Measurements from ENCODE around the gene C10orf90.

C10orf90 gene

DNA sequence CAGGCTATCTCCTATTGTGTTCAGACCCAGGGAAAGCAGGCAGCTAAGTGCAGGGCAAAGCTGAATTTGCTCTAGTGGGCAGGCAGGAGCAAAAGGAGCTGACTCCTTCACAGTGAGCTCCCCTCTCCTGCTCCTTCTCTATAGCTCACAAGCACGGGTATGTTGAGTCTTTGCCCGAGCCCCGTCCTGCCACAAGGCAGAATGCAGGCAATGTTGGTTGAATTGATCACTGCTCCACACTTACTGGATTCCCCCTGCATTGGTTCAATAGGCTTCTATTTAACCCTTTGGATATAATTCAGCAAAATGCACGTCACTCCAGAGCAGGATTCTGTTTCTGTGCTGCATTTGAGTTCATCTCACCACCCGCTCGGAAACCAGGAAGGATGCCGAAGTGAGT lies 16.2 kb upstream of the C10orf90 start:
- Mint-ChIP-seq H3K4me1 (ENCODE audit: low read depth) (no peaks in the 10 kb centered on the region), H3K36me3 (ENCODE audit: low read depth) (no peaks in the 10 kb centered on the region), H3K27me3 (ENCODE audit: low read depth) (no peaks in the 10 kb centered on the region), H3K27ac (no peak overlapping the region), H3K4me3 (no peak overlapping the region), H3K9me3 (no peaks in the 10 kb centered on the region)

DNA sequence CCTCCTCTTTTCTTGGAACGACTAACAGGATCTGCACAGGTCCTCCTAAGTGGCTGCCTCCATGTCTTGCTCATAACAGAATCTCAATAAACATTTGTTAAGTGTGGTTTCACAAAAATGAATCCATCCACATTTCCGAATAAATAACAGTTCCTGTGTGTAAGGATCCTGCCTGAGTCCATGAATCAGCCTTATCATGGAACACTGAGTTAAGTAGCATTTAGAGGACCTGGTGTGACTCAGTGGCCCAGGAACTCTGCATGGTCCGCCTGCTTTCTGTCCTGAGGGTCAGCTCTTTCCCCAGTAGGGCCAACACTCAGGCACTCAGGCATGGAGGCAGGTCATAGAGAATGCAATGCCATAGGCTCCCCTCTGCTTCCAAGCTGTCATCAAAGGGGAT lies 15.8 kb upstream of the C10orf90 start:
- H3K36me3 Mint-ChIP-seq (ENCODE audit: low read depth): no peaks in the 10 kb centered on the region
- H3K9me3 Mint-ChIP-seq: no peaks in the 10 kb centered on the region
- H3K4me3 Mint-ChIP-seq: no peak overlapping the region
- H3K27ac Mint-ChIP-seq: no peak overlapping the region
- H3K4me1 Mint-ChIP-seq (ENCODE audit: low read depth): no peaks in the 10 kb centered on the region
- no peaks in the 10 kb centered on the region for H3K27me3 Mint-ChIP-seq (ENCODE audit: low read depth)

DNA sequence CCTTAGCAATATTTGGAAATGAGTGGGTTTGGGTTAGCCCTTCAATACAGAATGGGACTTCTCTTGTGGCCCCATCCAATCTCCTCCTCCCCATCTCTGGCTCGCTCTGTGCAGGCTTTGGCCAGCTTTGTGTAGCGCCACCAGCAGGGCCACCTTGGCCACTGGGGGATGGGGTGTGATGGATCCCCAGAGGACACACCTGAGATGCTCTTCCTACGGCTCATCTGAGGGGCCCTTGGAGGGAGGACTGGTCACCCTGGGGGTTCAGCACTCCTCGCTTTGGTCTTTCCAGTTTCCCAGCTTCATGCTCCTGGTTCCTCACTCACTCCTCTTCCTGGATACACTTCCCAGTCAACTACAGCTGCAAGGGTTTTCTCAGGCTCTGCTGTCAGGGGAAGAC lies 15.3 kb upstream of the C10orf90 start:
- no peaks in the 10 kb centered on the region for H3K27me3 Mint-ChIP-seq (ENCODE audit: low read depth)
- H3K4me1 Mint-ChIP-seq (ENCODE audit: low read depth): no peaks in the 10 kb centered on the region
- H3K27ac Mint-ChIP-seq: no peak overlapping the region
- no peaks in the 10 kb centered on the region for H3K36me3 Mint-ChIP-seq (ENCODE audit: low read depth)
- H3K9me3 Mint-ChIP-seq: no peaks in the 10 kb centered on the region
- no peak overlapping the region for H3K4me3 Mint-ChIP-seq

DNA sequence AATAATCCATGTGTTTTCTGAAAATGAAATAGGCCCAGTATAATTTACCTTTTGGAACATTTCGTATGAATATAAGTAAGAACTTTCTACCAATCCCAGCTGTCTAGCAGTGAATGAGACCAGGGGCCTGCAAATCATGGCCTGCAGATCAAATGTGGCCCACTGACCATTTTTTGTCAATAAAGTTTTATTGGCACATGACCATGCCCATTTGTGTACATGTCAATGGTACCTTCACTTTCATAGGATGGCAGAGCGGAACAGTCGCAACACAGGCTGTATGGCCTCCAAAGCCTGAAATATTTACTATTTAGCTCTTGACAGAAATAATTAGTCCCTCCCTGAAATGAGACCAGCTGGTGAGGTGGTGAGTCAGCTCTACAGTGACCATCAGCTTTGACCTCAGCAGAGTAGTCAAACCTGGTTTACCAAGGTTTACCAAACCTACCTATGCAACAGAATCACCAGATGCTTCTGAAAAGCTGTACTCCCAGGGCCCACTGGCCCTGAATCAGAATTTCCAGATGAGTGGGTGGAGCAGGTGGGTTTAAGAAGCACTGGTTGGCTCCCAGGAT lies 13.8 kb upstream of the C10orf90 start:
- Mint-ChIP-seq H3K4me1 (ENCODE audit: low read depth) (no peaks in the 10 kb centered on the region), H3K4me3 (no peak overlapping the region), H3K27ac (no peak overlapping the region), H3K36me3 (ENCODE audit: low read depth) (no peaks in the 10 kb centered on the region), H3K27me3 (ENCODE audit: low read depth) (no peaks in the 10 kb centered on the region), H3K9me3 (no peaks in the 10 kb centered on the region)

DNA sequence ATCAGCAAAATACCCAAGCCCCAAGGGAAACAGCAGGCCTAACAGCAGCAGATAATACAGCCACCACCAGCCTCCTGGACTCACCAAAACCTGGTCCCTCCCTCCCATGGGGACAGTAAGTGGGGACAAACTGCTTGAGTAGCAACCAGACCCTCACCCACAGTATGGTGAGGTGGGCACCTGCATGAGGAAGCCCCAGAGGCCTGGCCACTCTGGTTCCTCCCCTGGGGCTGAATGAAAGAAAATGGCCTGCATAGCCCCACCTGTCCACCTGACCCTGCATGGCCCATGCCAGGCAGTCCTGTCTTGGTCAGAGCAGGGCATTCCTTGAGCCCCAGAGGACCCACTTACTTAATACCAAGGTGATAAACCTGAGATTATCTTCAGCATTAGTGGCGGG lies 13.0 kb upstream of the C10orf90 start:
- H3K27me3 Mint-ChIP-seq (ENCODE audit: low read depth): no peaks in the 10 kb centered on the region
- H3K36me3 Mint-ChIP-seq (ENCODE audit: low read depth): no peaks in the 10 kb centered on the region
- no peak overlapping the region for H3K4me3 Mint-ChIP-seq
- no peaks in the 10 kb centered on the region for H3K4me1 Mint-ChIP-seq (ENCODE audit: low read depth)
- H3K9me3 Mint-ChIP-seq: no peaks in the 10 kb centered on the region
- H3K27ac Mint-ChIP-seq: no peak overlapping the region

DNA sequence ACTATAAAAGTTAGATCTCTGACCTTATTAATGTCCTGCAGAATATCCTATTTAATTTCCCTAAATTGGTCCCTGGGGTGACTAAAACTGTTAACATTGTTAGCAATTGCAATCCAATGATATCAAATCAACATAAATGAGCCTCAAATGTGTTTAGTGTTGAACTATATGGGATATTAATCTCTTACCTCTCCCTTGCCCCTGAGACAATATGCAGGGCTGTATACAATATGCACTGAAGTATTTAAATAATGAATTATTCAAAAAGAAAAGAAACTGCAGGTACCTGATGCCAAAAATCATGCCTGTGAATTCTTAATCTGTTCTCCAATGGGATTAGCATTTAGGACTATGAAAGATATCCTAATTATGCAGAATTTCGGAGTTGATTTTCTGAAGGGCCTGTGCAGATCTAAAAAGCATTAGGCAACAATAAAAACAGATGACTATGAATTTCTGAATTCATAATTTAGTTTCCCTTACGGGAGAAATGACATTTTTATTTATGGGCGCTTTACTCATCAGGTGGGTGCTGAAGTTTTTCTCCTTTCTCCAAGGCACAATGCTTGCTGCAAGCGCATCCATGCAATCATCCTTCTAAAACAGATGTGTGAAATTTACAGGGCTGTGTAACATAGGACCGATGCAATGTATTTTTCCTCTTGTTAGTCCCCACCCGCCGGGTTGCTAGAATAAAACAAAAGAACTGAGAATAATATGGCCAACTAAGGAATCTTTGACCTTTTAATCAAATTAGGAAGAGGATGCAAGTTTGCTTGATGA lies 5.4 kb upstream of the C10orf90 start:
- Mint-ChIP-seq H3K36me3 (ENCODE audit: low read depth) (no peaks in the 10 kb centered on the region), H3K27me3 (ENCODE audit: low read depth) (no peaks in the 10 kb centered on the region), H3K9me3 (peaks cover 8% of the 10 kb centered on the region), H3K4me1 (ENCODE audit: low read depth) (no peaks in the 10 kb centered on the region), H3K27ac (no peak overlapping the region), H3K4me3 (no peak overlapping the region)

DNA sequence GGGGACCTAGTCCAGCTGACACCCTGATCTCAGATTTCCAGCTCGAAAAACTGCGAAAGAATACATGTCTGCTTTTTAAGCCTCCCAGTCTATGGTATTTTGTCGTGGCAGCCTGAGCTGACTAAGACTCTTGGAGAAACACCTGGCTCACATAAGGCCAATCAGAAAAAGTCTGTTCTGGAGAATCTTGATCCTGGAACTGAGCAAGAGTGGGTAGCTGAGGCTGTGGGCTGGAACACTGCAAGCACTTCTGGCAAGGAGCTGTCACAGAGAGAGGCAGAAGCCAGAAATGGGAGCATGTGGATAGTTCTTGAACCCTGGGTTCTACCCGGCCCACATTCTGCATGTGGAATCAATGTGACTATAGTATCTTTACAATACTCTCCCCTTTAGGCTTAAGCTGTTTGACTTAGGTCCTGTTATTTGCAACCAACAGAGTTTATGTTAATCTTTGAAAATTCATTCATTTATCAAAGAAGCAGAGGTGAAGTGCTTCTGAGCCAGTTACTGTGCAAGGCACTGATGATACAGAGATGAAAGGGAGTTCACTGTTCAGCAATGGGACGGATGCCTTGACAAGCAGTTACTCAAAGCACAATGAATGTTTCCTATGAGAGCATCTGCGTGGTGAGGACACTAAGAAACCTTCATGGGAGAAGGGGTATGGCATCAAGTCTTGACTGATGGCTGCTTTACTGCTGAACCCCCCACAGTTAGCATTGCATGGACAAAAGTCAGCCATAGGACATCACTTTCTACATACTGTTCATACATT lies 4.4 kb upstream of the C10orf90 start:
- H3K27ac Mint-ChIP-seq: no peak overlapping the region
- no peaks in the 10 kb centered on the region for H3K4me1 Mint-ChIP-seq (ENCODE audit: low read depth)
- H3K4me3 Mint-ChIP-seq: no peak overlapping the region
- no peaks in the 10 kb centered on the region for H3K36me3 Mint-ChIP-seq (ENCODE audit: low read depth)
- peaks cover 8% of the 10 kb centered on the region for H3K9me3 Mint-ChIP-seq
- H3K27me3 Mint-ChIP-seq (ENCODE audit: low read depth): no peaks in the 10 kb centered on the region

DNA sequence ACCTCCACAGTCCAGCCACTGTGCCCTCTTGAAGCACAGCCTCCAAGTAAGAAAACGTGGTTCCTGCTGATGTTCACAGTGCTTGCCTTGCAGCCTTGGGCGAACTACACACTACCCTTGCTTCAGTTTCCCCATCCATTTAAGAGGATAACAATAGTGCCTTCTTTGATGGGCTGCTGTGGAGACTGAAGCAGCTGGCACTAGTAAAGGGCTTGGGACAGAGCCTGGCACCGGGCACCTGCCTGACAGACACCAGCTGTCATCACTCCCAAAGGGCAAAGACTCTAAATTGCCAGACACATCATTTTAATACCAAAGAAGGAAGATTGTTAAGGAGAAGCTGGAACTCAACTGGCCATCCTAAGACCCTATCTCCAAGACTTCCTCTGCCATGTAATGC lies 3.1 kb upstream of the C10orf90 start:
- Mint-ChIP-seq H3K4me1 (ENCODE audit: low read depth) (no peaks in the 10 kb centered on the region), H3K36me3 (ENCODE audit: low read depth) (no peaks in the 10 kb centered on the region), H3K4me3 (no peak overlapping the region), H3K27me3 (ENCODE audit: low read depth) (no peaks in the 10 kb centered on the region), H3K27ac (no peak overlapping the region), H3K9me3 (peaks cover 8% of the 10 kb centered on the region)

DNA sequence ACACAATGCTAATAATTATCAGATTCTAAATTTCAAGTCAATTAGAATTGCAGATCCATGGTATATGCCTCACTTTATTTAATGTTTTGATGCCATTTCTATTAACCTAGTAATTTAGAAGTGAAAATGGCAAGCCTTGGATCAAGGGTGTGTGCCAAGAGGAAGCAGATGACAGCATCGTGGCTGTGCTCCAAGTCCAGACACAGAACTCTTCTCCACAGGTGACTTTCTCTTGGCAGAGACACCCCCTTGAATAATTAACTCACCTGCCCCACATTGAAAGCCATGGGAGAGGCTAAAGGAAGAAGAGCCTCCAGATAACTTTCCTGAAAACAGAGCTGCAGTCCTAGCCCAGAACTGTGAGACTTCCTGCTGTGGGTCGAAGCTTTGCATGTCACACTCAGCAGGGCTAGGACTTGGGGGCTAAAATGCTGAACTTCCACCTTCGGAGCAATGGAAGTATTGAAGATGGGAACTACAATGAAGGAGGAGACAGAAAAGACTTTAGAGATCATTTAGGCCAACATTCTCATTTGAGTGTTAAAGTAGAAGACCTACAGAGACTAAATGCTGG lies 996 bp upstream of the C10orf90 start:
- Mint-ChIP-seq H3K36me3 (ENCODE audit: low read depth) (no peaks in the 10 kb centered on the region), H3K27ac (no peak overlapping the region), H3K4me3 (no peak overlapping the region), H3K4me1 (ENCODE audit: low read depth) (no peaks in the 10 kb centered on the region), H3K9me3 (peaks cover 8% of the 10 kb centered on the region), H3K27me3 (ENCODE audit: low read depth) (no peaks in the 10 kb centered on the region)

DNA sequence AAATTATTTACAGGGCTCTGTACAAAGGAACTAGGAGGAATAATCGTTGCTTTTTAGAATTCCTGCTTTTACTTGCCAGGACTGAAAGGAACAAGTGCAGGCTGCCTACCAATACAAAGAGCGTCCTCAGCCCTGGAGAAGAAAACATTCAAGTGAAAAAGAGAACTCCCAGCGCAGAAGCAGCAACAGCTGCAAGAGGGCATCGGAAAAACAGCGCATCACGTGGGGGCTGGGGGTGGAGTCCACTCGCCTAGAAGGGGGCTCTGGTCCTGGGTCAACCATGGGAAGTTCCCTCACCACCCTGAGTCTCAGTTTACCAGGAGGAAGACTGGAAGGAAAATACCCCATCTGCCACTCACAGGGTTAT lies 385 bp upstream of the C10orf90 start:
- peaks cover 8% of the 10 kb centered on the region for H3K9me3 Mint-ChIP-seq
- H3K27ac Mint-ChIP-seq: no peak overlapping the region
- H3K36me3 Mint-ChIP-seq (ENCODE audit: low read depth): no peaks in the 10 kb centered on the region
- no peaks in the 10 kb centered on the region for H3K4me1 Mint-ChIP-seq (ENCODE audit: low read depth)
- H3K27me3 Mint-ChIP-seq (ENCODE audit: low read depth): no peaks in the 10 kb centered on the region
- H3K4me3 Mint-ChIP-seq: no peak overlapping the region

DNA sequence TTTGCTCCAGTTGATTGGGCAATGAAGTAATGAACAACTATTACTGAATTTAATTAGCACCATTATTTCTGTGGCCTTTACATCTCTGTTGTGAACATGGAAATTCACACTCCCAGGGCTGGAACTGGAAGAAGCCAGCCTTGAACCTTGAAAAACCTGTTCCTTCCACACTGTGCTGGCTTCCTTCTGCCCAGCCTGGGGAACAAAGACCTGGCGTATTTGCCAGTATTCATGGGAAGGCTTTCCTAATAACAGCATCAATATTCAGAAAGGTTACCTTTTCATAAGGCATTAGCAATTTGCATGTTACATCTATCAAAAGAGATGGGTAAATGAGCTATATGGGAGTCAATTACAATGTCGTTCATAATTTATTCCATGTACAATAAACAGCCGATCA lies 1.3 kb downstream of the C10orf90 start:
- Mint-ChIP-seq H3K4me3 (no peak overlapping the region), H3K4me1 (ENCODE audit: low read depth) (no peaks in the 10 kb centered on the region), H3K9me3 (peaks cover 8% of the 10 kb centered on the region), H3K27me3 (ENCODE audit: low read depth) (no peaks in the 10 kb centered on the region), H3K27ac (no peak overlapping the region), H3K36me3 (ENCODE audit: low read depth) (no peaks in the 10 kb centered on the region)

DNA sequence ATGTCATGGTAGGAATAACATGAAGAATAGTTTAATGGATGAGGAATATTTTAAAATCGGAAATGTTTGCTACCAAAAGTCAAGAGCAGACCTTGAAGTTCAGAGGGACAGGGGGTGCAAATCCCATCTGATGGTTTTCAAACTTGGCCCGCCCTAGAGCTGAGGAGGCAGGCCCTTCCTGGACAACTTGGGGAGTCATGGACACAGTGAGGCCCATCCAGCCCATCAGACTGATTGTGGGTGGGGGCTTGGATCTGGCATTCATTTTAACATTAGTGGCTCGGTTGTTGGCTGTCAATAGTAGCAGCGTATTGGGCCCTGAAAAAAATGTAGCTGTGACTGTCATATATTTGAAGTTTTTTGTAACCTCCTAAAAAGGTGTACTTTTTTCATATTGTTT lies 2.0 kb downstream of the C10orf90 start:
- H3K27ac Mint-ChIP-seq: no peak overlapping the region
- no peak overlapping the region for H3K4me3 Mint-ChIP-seq
- H3K9me3 Mint-ChIP-seq: peaks cover 8% of the 10 kb centered on the region
- no peaks in the 10 kb centered on the region for H3K36me3 Mint-ChIP-seq (ENCODE audit: low read depth)
- no peaks in the 10 kb centered on the region for H3K27me3 Mint-ChIP-seq (ENCODE audit: low read depth)
- no peaks in the 10 kb centered on the region for H3K4me1 Mint-ChIP-seq (ENCODE audit: low read depth)

DNA sequence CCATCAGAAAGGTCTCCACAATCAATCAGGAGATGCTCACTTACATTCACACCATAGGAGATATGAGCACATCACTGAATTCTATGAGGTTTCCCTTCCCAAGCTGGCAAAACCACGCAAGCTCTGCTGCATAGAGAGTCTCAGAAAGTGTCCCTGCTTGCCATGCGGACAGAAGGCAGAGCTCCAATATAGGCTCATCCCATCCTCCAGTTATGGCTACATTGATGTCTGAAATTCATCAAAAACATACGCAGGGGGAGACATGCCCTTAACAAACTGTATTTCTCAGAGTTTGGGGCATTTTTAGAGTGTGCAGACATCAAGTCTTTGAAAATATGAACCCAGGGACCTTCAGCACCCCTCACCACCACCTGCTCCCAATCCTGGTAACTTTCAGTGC lies 2.9 kb downstream of the C10orf90 start:
- Mint-ChIP-seq H3K9me3 (peaks cover 8% of the 10 kb centered on the region), H3K4me3 (no peak overlapping the region), H3K4me1 (ENCODE audit: low read depth) (no peaks in the 10 kb centered on the region), H3K27ac (no peak overlapping the region), H3K36me3 (ENCODE audit: low read depth) (no peaks in the 10 kb centered on the region), H3K27me3 (ENCODE audit: low read depth) (no peaks in the 10 kb centered on the region)

DNA sequence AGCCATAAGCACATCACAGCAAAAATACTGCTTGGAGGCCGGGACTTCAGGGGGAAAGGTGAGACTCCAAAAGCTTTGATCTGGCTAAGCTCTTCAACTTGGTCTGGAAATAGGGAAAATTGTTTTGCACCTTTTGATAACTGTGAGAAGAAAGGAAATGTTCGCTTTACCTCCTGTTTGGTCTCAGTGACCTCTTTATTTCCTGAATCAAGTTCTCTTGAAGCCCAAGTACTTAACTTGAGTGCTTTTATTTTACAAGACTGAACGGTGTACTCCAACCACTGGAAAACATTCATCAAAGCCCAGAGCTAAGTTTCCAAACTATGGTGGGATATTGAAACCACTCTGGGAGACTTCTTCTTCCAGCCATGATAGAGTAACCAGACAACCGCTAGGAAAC lies 5.3 kb downstream of the C10orf90 start:
- no peak overlapping the region for H3K4me3 Mint-ChIP-seq
- no peaks in the 10 kb centered on the region for H3K9me3 Mint-ChIP-seq
- no peaks in the 10 kb centered on the region for H3K36me3 Mint-ChIP-seq (ENCODE audit: low read depth)
- H3K27me3 Mint-ChIP-seq (ENCODE audit: low read depth): no peaks in the 10 kb centered on the region
- H3K4me1 Mint-ChIP-seq (ENCODE audit: low read depth): no peaks in the 10 kb centered on the region
- no peak overlapping the region for H3K27ac Mint-ChIP-seq

DNA sequence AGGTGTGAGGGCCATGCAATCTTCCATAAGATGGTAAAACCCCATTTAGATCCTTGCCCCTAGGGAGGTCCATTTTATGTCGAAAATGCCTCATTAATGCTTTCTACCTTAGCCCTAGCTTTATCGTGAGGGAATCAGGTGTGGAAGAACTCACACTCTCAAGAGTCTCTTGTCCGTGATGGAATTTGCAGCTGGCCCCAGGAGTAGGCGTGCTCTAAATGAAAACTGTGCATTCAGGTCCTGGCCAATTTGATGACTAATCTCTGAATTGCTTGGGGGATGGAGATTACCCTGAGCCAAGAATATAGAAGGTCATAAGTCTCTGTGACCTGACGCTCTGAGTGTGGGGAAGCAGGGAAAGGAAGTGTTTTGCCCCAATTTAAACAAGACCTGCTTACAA lies 6.6 kb downstream of the C10orf90 start:
- H3K27ac Mint-ChIP-seq: no peak overlapping the region
- no peaks in the 10 kb centered on the region for H3K36me3 Mint-ChIP-seq (ENCODE audit: low read depth)
- no peaks in the 10 kb centered on the region for H3K9me3 Mint-ChIP-seq
- no peaks in the 10 kb centered on the region for H3K27me3 Mint-ChIP-seq (ENCODE audit: low read depth)
- no peaks in the 10 kb centered on the region for H3K4me1 Mint-ChIP-seq (ENCODE audit: low read depth)
- H3K4me3 Mint-ChIP-seq: no peak overlapping the region
